OCI-LY1 (cell line): Measurements from ENCODE around the gene AGAP1.

Experiments used
- EZH2 ChIP-seq: fragments of 200-600 bp; sonication (generic), shearing (Covaris generic); IDR thresholded peaks from 2 replicates; pipeline ENCODE4 v1.8.0; 2017; ENCODE audit warnings: borderline replicate concordance, mixed run types, mild to moderate bottlenecking, antibody characterized with exemption, low read length, moderate library complexity, mixed read lengths
- TF ChIP-seq, protein P1 (sequence below): fragments of 200-600 bp; sonication (generic), shearing (Covaris generic); IDR thresholded peaks from 2 replicates; pipeline ENCODE4 v1.5.1; 2017; ENCODE audit warnings: mild to moderate bottlenecking, antibody characterized with exemption, low read length, moderate library complexity, mixed read lengths

- TF ChIP-seq, protein P1, sequence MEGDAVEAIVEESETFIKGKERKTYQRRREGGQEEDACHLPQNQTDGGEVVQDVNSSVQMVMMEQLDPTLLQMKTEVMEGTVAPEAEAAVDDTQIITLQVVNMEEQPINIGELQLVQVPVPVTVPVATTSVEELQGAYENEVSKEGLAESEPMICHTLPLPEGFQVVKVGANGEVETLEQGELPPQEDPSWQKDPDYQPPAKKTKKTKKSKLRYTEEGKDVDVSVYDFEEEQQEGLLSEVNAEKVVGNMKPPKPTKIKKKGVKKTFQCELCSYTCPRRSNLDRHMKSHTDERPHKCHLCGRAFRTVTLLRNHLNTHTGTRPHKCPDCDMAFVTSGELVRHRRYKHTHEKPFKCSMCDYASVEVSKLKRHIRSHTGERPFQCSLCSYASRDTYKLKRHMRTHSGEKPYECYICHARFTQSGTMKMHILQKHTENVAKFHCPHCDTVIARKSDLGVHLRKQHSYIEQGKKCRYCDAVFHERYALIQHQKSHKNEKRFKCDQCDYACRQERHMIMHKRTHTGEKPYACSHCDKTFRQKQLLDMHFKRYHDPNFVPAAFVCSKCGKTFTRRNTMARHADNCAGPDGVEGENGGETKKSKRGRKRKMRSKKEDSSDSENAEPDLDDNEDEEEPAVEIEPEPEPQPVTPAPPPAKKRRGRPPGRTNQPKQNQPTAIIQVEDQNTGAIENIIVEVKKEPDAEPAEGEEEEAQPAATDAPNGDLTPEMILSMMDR: no peak
- TF ChIP-seq EZH2: no peak
Measured at GRCh38 chr2:235925250-235925919, 431.5 kb downstream of the AGAP1 start.
